Stimulated activated CD4-positive, alpha-beta T cell treated with anti-CD3 and anti-CD28 coated beads, Interleukin-4, amount 100 ng/mL, for 4 hours (primary cell): ENCODE results near the gene FIBCD1.
"Not testable (repeated sequence)": the region's sequence is repeated elsewhere in the genome, so short reads cannot be mapped to it uniquely, and the experiment has no call there.

Source experiments
- DNase-seq, 2 experiments: peaks; one replicate each; pipeline ENCODE4 v3.0.0-alpha.2; 2020

The FIBCD1 gene

DNA sequence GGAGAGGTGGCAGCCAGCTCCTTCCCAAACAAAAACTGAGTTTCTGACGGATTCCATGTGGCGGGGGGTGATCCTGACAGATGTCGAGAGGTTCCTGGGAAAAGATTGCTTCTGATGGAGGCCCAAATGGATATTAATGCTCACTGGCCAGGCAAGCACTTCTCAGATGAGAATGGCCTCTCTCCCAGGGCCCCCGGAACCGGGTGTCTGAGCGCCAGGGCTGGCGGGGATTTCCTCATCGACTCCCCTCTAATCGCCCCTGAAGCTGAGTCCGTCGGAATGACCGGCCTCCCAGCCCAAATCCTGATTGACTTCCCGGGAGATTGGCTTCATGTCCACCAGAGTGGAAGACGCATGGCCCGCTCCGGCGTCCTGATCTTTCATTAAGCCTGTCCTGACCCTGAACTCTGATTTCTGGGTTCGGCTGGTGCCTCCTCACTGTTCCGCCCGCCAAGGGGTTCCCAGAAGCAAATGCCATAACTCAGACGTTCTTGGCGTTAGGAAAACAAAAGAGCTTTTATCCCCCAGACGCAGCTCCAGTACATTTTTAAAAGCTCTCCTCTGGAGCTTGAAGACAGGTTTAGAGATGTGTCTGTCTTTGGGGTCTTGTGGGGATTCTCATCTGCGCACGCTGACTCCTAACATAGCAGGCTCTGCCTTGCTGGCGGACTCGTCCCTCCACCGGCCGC lies 17.6 kb downstream of the FIBCD1 start:
- no peak for DNase-seq

DNA sequence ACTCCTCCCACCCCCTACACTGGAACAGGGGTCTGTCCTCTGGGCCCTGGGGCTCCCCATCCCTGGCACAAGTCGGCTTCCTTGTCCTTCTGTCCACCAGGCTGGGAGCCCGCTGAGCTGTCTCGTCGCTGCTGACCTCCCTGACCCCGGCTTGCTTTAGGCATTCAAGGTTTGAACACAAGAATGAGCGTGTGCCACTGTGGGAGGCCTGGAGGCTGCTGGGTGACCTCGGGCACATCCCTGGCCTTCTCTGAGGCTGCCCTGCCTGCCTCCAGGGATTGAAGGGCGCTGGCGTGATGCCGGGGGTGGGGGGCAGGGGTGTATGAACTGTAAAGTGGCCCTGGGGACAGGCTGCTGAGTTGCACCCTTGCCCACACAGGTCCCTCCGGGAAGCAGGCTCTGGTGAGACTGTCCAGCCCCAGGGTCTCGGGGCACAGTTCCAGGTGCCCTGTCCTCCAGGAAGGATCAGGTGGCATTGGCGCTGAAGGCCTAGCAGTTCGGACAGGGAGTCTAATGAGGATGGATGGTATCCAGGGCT lies 18.2 kb downstream of the FIBCD1 start:
- DNase-seq = no peak

DNA sequence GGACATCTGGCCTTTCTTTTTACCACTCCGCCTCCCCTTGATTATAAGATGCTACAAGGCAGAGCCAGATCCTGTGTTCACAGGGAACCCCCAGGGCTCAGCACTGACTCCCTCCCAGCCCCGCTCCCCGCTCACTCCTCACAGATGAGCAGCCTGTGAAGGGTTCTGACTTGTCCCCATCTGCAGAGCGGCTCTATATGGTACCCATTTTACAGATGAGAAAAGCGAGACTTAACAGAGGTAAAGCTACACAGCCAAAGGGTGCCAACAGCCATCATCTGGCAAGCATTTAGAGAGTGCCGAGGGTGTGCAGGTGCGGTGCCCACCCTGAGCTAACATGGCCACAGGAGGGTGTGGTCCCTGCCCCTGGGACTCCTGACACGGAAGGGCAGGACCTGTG lies 18.8 kb downstream of the FIBCD1 start:
- no peak for DNase-seq

DNA sequence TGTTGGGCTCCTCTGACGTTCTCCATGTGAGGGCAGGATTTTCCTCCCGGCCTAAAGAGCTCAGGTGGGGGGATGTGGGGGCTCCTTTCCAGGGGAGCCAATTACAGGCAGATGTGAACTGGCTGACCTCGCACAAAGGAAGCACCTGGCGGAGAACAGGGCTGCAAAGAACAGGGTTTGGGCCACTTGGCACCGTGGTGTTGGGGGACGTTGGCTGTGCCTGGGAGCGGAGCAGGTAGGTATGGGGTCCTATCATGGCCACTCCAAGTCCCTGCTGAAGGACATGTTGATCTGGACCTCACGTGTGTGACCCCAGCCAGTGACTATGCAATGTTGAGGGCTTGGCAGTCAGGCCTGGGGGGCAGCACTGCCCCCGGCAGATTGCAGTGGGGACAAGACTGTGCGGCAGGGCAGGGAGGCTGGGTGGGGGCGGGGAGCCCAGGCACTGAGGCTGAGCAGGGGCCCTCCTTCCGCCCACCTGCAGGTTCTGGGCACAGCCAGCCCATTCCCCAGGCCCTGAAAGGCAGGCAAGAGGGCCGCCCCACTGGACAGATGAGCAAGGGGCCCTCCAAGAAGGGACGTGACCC lies 19.4 kb downstream of the FIBCD1 start:
- DNase-seq = no peak

DNA sequence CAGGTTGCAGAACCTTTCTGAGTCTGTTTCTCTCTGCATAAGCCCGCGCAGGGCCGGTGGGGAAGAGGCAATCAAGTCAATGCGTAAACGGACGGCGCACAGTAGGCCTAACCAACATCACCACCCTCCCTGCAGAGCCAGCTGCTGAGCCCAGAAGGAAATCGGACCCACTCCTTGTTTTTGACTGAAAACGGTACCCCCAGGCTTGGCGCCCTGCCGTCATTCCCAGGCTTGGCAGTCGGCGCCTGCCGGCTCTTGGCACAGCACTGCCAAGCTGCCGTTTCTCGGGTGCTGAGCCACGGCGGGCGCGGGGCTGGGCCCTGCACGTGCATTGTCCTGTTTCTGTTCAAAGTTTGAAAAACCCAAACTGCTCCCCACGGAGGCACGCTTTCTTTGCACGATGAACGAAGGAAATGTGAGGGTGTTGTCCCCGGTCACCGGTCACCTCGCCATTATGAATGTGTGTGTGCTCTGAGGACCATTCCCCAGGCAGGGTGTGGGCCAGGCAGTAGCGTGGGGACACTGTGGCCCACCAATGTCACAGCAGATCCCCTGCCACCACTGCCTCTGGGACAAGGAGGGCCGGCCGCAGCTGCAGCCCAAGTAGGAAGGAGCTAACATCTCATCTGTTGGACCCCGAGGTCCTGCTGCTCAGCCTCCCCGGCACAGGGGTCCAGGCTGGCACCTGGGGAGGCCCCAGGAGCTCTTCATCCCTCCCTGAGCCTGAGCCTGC lies 20.1 kb downstream of the FIBCD1 start:
- DNase-seq = no peak

DNA sequence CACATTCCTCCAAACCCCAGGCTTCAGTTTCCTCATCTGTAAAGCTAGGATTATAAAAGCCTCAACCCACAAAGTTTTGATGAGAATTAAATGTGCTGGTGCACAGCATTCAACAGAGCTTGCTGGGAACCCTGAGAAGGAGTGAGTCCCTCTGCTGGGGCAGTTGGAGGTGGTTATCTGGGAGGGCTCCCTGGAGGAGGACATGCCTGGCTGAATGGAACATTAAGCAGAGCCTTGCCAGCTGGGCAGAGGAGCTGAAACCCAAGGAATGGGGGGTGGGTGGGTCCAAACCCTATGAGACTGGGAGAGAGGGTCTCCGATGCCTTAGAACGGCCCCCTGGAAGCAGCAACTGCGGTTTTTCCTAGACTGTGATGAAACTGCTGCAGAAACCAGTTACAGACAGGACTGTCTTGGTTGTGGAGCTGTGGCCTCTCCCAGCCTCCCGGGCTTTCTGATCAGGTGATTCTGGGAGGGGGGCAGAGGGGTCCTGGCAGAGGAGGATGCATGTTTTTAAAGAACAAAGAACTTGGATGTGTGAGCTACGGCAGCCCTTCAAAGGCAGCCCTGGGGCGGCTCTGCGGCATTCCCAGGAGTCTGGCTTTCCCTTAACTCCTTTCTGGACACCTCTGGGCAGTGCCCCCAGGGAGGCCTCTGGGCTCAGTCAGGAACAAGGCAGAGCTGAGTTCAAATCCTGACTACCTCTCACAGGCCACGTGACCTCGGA lies 20.8 kb downstream of the FIBCD1 start:
- DNase-seq = no peak

DNA sequence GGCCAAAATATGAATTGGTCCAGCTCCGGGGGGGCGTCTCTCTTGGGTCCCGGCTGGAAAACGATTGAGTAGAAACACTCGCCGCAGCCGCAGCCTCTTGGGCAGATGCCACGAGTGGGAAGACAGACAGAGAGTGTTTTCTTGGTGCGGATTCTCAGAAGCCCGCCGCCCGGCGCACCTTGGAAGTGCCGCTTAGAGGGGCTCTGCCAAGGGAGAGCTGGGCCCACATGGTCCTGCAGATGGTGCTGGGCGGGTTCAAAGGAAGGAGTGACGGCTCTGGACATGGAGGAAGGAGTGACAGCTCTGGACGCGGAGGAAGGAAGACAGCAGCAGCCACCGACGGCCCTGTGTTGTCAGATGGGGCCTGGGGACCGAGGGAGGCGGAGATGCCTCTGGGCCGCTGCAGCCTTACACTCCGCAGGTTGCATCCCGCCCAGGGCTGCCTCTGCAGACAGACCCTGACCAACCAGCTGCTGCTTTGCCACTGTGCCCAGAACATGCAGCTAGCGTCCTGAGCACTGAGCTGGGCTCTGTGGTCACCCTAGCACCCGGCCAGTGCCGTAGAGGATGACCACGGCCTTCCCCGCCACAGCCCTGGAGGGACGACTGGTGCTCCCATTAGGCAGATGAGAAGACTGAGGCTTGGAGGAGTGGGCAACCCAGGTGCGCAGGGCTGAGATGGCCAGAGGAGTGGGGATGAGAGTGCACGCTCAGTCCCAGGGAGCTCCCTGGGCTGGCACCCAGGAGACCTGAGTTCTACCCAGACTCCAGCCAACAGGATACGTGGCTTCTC lies 21.7 kb downstream of the FIBCD1 start:
- no peak for DNase-seq

DNA sequence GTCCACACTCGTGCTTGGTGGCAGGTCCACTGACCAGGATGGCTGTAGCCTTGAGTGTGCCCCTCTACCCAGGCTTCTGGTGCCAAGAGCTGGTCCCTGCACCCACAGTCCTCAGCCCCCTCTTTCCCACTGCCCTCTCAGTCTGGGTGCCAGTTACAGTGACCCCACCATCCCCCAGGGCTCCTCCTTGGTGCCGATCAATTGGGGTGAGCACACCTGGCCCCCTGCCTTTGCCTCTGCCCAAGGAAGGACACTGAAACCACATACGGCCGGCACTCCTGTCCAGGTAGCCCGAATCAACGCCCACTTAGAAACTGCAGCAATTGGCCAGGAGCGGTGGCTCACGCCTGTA lies 24.0 kb downstream of the FIBCD1 start:
- DNase-seq = no peak

DNA sequence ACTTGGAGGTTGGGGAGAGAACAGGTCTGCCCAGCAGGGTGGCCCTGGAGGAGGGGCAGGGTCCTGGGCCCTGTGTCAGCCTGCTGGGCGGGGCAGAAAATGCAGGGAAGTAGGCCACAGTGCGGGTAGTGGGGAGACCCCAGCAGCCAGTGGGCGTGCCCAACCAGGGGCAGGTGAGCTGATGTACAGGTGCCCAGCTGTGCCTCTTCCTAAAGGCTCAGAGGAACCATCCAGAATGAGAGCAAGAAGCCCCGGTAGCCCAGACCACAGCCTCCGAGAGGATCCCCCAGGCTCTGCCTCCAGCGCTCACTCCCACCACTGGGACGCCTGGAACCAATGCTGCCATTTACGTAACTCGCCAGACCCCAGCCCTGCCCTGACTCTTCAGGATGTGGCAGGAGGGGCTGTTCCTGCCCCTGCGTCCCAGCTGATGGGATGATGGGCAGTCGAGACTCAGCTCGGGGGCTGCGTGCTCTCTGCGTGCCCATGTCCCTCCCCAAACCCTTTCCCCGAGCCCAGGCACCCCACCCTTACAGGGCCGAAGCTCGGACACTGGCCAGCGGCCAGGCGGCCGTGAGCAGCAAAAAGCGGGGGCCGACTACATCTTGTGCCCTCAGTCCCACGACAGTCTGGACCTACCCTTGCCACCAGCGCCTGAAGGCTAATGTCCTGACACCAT lies 24.5 kb downstream of the FIBCD1 start:
- DNase-seq = no peak

DNA sequence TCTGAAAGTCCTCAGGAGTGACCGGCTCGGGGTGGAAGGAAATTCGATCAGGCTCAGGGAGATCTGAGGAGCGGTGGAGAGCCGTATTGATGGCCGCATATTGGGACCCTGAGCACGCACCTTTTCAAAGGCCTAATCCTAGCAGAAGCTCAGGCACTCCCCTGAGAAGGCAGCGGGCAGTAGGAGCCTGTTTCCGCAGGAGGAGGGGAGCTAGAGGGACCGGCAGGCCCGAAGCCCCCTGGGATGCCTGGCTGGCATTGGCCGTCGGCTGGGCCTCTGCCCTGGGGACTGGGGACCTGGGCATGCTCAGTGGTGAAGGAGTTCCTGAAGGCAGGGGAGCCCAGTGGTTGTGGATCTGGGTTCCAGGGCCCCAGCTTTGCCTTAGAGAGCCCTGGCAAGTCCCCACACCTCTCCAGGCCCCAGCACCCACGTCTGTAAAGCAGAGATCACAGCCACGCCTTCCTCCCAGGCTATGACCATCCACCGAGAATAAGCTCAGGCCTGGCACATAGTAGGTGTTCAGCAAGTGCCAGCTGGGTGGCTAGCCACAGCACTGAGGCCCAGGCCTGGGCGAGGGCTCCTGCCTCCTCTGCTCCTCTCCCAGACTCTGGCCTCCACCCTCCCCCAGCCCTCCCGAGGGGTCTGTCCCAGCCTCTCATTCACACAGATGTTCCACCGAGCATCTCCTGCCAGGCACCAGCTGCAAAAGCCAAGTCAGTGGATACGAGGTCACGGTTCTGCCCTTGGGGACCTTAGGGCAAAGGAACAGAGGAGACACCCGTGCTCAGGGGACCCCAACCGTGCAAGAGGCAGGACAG lies 25.2 kb downstream of the FIBCD1 start:
- no peak for DNase-seq

DNA sequence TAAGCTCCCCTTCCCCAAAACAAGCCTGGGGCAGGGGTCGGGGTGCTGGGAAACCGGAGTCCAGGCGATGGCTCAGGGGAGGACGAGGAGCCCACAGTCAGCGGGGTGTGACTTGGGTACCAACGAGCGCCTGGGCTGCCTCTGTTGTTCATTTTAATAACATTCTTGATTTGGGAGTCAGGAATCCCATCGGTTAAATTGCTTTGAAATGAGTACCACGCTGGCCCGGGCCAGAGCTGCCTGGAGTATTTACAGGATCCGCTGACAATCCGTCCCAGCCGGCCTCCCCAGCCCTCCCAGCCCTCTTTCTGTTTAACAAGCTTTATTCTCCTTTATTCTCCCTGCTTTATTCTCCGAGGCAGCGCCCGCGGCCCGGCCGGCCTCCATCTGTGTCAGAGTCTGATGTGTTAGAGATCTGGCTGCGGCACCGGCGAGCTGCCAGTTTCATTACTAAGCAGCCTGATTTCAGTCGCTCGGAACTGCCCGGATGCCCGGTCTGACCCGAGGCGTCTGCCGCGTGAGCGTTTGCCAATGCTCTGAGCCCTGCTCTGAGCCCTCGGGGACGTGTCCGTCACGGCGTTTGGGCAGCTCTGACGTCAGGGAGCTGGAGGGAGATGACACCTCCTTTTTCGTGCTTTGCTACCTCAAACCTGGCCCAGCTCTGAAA lies 26.0 kb downstream of the FIBCD1 start:
- no peak for DNase-seq

DNA sequence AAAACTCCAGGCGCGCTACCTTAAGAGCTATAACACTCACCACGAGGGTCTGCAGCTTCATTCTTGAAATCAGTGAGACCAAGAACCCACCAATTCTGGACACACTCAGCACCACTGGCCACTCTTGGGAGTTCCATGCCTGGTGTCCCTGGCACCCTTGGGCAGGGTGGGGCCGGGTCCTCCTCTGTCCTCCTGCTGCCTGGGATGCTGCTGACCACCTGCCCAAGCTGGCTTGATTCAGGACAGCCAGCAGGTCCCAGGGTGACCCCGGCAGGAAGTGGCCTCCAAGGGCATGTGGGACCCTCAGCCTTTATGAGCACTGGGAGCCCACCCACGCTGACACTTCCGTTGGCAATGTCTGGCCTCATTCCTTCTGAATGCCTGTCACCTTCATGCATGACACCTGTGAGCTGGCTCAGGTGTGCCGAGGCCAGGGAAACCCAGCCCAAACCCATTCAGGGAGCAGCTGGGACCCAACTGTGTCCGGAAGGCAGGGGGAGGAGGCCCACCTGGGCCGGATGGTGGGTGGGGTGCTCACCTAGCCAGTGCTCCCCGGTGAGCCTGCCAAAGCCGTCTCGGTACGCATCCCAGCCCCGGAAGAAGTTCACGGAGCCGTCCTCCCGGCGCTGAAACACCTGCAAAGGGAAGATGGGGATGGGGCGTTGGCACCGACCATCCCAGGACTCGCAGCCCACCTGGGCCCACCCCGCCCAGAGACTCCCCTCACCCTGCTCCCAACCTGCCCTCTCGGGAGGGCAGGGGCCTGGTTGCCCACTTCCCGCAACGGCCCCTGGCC lies 27.6 kb downstream of the FIBCD1 start:
- no peak for DNase-seq

DNA sequence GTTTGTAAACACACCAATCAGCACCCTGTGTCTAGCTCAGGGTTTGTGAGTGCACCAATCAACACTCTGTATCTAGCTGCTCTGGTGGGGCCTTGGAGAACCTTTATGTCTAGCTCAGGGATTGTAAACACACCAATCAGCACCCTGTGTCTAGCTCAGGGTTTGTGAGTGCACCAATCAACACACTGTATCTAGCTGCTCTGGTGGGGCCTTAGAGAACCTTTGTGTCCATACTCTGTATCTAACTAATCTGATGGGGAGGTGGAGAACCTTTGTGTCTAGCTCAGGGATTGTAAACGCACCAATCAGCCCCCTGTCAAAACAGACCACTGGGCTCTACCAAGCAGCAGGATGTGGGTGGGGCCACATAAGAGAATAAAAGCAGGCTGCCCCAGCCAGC lies 28.4 kb downstream of the FIBCD1 start:
- not testable (repeated sequence) for DNase-seq

DNA sequence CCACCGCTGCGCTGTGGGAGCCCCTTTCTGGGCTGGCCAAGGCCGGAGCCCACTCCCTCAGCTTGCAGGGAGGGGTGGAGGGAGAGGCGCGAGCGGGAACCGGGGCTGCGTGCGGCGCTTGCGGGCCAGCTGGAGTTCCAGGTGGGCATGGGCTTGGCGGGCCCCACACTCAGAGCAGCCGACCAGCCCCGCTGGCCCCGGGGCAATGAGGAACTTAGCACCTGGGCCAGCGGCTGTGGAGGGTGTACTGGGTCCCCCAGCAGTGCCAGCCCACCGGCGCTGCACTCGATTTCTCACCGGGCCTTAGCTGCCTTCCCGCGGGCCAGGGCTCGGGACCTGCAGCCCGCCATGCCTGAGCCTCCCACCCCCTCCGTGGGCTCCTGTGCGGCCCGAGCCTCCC lies 29.0 kb downstream of the FIBCD1 start:
- not testable (repeated sequence) for DNase-seq

DNA sequence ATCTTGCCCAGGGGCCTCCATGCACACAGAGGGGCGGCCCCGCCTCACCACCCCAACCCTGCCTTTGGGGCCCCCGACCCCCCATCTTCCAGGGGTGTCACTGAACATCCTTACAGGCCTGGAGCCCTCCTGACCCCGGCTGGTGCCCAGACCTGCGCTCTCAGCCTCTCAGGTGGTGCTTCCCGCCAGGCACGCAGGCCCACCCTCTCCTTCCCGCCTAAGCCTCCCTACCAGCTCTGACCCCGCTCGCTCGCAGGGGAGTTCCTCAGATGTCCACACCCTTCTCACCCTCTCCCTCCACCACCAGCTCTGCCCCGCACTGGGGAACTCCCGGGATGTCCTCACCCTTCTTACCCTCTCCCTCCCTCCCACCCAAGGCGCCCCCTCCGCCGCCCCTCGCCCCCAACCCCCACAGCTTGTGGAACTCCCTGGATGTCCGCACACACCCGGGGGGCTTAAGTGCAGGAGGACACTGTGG lies 30.1 kb downstream of the FIBCD1 start:
- DNase-seq = no peak

DNA sequence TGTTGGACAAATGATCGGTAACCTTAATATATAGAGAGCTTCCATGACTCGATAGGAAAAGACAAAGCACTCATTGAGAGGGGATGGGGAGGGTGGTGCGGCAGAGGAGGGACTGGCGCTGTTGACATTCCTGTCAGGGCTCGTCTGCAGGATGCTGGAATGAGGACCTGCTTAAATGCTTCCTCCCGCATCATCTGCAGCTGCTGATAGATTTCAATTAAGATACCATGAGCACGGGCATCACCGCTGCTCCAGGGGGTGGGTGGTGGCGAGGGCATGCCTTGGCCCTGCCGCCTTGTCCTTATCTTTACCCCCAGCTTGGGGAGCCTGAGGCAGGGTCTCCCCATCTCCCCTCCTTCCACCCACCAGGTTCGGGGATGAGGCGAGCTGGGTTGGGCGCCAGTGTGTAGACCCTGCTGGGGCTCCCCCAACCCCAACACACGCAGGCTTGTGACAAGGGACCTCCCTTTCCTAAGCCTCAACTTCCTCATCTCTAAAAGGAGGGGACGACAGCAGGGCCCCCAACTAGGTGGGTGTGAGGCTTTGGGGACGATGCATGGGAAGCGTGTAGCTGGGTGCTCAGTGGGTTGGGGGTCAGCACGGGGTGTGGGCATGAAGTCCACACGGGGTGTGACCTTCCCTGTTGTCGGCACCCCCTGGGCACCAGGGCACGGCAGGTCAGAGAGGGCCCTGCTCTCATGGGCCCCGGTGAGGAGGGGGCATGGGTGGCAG lies 30.7 kb downstream of the FIBCD1 start:
- DNase-seq = no peak

DNA sequence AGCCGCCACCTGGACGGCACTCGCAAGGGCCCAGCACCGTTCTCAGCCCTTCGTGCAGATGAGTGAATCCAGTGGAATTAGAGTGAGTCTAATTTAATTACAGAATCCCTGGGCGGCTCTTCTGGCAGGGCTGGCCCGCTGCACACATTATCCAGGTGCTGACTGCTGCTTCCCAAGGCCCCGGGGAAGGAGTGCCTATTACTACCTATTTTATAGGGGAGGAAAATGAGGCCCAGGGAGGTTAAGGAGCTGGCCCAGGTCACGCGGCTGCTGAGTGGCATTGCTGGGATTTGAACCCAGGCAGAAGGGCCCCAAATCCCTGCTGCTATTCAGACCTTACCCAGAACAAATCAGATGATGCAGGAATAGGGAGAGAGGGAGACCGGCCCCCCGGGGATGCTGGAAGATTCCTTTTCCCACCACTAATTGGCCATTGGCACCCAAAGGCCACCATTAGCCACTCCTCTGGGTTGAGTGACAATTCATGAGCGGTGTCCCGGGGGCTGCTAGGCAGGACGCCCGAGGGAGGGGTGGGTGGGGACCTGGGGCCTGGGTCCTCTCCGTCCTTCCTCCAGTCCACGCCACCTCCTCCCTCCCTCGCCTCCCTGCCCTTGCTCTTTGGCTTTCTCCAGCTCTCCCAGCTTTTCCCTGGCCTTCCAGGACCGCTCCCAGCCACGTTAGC lies 32.2 kb downstream of the FIBCD1 start:
- no peak for DNase-seq
